GM10847 (cell line): ENCODE measurements around the gene BANK1.

Experiments used
- POLR2A ChIP-seq: IDR thresholded peaks from 2 replicates; pipeline ENCODE4 v1.6.1; 2011; ENCODE audit not compliant: insufficient read length; ENCODE audit errors: extremely low read depth

The BANK1 gene

DNA sequence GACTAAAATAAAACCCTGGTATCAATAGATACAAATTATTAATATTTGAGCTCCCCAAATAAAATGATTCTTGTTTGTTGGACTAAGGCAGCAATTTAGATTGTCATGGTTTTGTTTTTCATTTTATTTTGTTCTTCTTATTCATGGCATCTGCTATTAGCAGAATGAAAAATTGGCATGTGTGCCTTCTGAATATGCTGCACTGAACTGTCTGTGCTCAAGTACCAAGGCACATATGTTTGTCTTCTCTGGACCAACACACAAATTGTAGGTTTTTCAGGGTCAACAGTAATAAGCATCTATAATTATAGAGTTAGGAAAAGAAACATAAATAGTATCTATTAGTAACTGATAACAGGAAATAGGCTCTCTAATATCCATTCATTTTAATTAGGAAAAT is 121.1 kb downstream of the BANK1 start:
- TF ChIP-seq POLR2A, result no peak

DNA sequence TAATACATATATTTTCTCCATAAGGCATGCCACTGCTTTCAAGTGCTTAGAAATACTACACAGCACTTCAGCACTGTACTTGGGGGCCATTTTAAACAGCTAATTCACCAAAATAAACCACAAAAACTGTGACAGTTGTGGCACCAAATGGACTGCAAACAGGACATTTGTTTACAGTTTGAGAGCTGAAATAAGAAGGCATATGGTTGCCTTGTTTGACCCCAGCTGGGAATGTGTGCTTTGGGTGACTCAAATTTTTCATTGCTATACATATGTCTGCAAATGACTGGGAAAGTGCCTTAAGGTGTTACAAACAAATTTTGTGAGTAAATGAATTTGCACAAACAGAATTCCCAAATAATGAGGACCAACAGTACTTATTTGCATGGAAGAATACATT is 124.2 kb downstream of the BANK1 start:
- no peak for TF ChIP-seq POLR2A

DNA sequence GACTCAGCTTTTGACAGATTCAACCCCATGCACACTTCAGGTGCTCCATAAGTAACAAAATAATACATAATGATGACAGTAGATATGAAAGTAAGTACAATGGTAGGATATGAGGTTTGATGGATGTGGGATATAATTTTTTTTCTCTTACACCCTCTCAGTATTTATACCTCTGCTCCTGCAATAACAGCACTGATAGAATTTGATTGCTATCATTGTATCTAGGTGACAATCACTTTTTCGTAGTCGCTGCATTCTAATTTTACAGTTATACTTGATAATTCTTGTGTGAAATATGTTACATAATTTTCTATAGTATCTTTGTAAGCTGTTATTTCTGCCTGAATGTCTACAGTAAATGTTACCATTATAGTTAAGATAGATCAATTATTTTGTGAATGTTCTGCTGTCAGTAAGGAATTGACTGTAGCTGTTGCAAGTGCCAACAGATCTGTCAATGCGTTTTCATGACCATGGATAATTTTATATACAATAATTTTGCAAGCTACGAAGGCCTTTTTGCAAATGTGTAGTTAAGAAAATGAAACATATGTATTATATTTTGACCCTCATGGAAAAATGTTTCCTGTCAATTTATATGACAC is 128.9 kb downstream of the BANK1 start:
- TF ChIP-seq POLR2A, result no peak

GRCh38 chr4:101921370-101921769 is 130.8 kb downstream of the BANK1 start:
- TF ChIP-seq POLR2A, result no peak

DNA sequence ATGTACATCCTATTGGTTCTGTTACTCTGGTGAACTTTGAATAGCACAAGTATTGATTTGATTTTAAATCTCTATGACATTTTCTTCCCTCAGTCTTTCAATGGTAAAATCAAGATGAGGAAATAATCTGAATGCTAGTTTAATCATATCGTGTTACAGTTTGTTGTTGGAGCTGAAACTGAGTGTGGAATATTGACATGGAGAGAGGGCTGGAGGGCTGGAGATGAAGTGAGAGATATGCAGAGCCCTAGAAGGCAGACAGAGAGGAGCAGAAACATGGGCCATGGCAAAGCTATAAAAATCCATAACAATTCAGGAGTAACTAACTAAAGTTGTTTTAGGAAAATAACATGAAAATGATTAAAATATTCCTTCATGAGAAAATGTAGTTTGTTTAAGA is 141.1 kb downstream of the BANK1 start:
- TF ChIP-seq POLR2A, result no peak

GRCh38 chr4:101933855-101934254 is 143.3 kb downstream of the BANK1 start:
- no peak for TF ChIP-seq POLR2A

- no peak for TF ChIP-seq POLR2A
Measured at GRCh38 chr4:101938836-101939235, 148.3 kb downstream of the BANK1 start.

- TF ChIP-seq POLR2A, result no peak
Measured at GRCh38 chr4:101941816-101942358, 151.4 kb downstream of the BANK1 start.

- TF ChIP-seq POLR2A, result no peak
Measured at GRCh38 chr4:101942891-101943290, 152.4 kb downstream of the BANK1 start.

DNA sequence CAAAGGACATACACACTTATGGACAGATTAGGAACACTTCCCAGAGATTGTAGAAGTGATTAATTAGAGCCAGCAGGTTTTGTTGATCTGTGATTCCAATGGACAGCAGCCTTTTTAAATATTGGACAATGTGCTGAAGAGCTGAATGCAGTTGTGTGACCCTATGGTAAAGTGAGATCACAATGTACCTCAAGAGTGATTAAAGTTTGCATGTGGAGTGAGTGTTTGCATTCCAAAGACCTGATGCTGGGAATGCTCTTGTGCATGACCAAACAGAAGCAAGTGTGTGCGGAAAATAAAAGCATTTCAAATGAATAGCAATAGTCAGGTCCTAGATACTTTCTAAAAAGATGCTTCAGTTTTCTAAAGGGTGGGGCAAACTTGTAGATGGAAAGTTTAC is 154.1 kb downstream of the BANK1 start:
- no peak for TF ChIP-seq POLR2A

DNA sequence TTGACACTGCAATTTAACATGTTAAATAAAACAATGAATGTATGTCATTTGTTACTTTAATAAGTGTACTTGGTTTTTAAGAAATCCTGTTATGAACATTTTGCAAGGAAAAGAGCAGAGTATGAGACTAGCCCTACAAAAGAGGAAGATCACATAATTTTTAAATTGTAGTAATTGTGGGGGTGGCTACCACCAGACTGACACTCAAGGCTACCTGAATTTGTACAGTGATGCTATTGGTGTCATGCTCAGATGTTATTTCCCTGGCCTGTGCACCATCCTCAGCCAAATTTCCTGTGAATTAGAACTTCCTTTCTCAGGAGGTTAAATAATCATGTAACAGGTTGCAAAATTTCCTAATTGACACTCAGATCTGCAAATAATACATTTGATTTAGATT is 157.5 kb downstream of the BANK1 start:
- no peak for TF ChIP-seq POLR2A

DNA sequence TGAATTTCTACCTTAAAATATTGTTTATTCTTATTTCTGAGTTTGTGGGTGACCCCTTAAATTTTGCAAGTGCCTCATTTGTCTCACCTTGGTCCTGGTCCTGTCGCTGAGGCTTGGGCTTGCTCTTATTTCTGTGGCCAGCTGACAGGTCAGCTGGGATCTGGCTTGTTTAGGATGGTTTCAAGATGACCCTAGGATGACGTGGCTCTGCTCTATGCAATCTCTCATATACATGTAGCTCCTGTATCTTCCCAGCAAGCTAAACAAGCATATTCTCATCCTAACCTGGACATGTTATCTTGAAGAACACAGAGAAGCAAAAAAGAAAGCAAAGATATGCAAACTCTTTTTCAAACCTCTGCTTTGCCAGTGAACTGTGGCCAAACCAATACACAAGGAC is 158.4 kb downstream of the BANK1 start:
- TF ChIP-seq POLR2A, result no peak

GRCh38 chr4:101950258-101950979 is 159.9 kb downstream of the BANK1 start:
- TF ChIP-seq POLR2A, result no peak

DNA sequence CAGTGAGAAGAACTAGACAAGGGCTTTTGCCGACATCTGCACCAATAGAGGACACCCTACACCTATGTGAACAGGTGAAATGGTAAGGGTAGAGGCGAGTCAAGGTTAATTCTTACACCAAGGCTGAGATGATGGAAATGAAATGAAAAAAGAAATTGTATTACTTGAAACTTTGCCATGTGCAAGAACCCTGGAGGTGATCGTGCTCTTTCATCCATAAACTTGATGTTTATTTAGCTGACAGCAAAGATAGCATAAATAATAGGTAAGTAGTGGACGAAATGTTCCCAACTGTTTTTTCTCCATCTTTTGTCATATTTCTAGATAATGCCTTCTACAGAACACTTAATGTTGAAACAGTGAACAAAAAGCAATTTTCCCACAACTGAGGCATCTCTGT is 162.5 kb downstream of the BANK1 start:
- no peak for TF ChIP-seq POLR2A

- TF ChIP-seq POLR2A, result no peak
Measured at GRCh38 chr4:101953949-101954348, 163.4 kb downstream of the BANK1 start.

DNA sequence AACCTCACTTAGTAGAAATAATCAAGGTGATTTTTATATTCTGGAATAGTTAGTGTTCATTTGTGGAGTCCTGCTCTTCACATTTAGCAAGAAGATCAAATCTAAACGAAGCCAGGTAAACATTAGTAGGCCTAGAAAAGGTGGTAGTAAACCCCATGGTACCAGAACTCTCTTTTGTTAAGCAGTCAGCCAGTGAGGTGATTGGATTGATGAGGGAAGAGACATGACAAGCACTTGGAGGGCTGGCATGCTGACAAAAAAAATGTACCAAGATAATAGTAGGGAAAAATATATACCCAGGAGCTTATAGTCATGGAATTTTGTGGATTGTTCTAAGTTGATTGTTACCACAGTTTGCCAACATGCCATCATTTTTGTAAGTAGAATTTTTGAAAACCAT is 163.8 kb downstream of the BANK1 start:
- no peak for TF ChIP-seq POLR2A
